Activated T-helper 2 cell treated with anti-CD3 and anti-CD28 coated beads, Interferon-gamma antibody, Interleukin-2, Interleukin-4, amounts not matched to agents 10 μg/mL and 5 μg/mL and 100 μg/mL, durations not matched to agents 14 hours and 24 hours and 36 hours (primary cell): ENCODE data around the gene CHID1. TPM values are rescaled to one million over a fixed set of nuclear protein-coding genes. Genes with fewer than 3 reads are reported as not detected.

Experiments
- DNase-seq: peaks from one replicate; pipeline ENCODE4 v3.0.0; 2021; ENCODE audit warnings: low spot score
- H3K27ac Mint-ChIP-seq: one replicate; pipeline ENCODE4 v1.8.0; 2021; ENCODE audit warnings: mixed read lengths
- H3K27me3 Mint-ChIP-seq: one replicate; pipeline ENCODE4 v1.8.0; 2021; ENCODE audit warnings: low read depth, mixed read lengths
- H3K36me3 Mint-ChIP-seq: one replicate; pipeline ENCODE4 v1.8.0; 2021; ENCODE audit warnings: low read depth, mixed read lengths
- H3K4me1 Mint-ChIP-seq: one replicate; pipeline ENCODE4 v1.8.0; 2021; ENCODE audit warnings: low read depth, mixed read lengths
- H3K4me3 Mint-ChIP-seq: one replicate; pipeline ENCODE4 v1.8.0; 2021; ENCODE audit warnings: low read depth, mild to moderate bottlenecking, moderate library complexity, mixed read lengths
- H3K9me3 Mint-ChIP-seq: one replicate; pipeline ENCODE4 v1.8.0; 2021; ENCODE audit warnings: mixed read lengths
- intact Hi-C: fragments of 100-400 bp; cut with micrococcal nuclease; formaldehyde crosslinking; loops from one replicate; pipeline ENCODE4 v1.15.1; 2023
- total RNA-seq: library from RNA; stranded (reverse); gene quantifications from 2 replicates; pipeline ENCODE4 v1.2.3, GENCODE V29; 2022

The CHID1 gene
- total RNA-seq, 1 donor from 2014 or later, result 89.0 TPM

DNA sequence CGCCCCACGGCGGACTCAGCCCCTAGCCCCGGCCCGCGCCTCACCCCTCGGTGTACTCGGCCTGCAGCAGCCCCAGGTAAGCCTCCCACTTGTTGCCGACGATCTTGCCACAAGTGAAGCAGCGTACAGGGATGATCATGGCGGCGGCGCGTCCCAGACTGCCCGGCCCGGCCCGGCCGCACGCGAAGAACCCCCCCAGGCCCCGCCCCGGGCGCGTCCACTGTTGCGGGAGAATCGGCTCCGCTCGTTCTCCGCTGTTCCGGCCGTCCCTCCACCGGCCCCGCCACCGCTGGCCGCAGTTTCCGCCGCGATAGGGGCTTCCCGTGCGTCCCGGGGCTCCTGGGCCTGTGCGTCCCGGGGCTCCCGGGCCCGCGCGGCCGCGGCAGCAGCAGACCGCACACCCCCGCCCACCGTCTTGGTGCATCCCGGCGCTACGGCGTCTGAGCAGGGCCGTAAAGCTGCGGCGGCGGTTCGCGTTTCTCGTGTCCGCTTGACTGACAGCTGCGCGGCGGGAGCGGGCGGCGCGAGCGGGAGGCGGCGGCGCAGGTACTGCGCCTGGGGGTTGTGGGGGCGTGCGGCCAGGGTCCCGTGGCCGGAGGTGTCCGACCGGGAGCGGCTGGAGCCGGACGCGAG is 68.1 kb downstream of the CHID1 start, which contains the start of the genes POLR2L and TSPAN4:
Gene POLR2L, minus strand, starts transcription at position 160 of the 633 bp plus-strand sequence. Its CDS starts 21 bp downstream, at position 139.
Gene TSPAN4, plus strand, starts transcription at position 483 of the 633 bp plus-strand sequence. CDS start 7,453 bp downstream, outside the sequence.
- H3K9me3 Mint-ChIP-seq, result no peaks in the 10 kb centered on the region
- H3K36me3 Mint-ChIP-seq, result peaks cover 23% of the 10 kb centered on the region
- H3K4me3 Mint-ChIP-seq, result peak within 1 kb of the TSS; percentile 86
- intact Hi-C loops, result loop anchor here (1.0 to 5.0 kb wide), 2 partner anchors 9 to 70 kb away; partner anchors contain the start of gene CHID1
- peak within 1 kb of the TSS; percentile 81 for H3K27ac Mint-ChIP-seq
- DNase-seq, result peak; percentile 84
- peaks cover 1% of the 10 kb centered on the region for H3K27me3 Mint-ChIP-seq
- H3K4me1 Mint-ChIP-seq, result peaks cover 11% of the 10 kb centered on the region

DNA sequence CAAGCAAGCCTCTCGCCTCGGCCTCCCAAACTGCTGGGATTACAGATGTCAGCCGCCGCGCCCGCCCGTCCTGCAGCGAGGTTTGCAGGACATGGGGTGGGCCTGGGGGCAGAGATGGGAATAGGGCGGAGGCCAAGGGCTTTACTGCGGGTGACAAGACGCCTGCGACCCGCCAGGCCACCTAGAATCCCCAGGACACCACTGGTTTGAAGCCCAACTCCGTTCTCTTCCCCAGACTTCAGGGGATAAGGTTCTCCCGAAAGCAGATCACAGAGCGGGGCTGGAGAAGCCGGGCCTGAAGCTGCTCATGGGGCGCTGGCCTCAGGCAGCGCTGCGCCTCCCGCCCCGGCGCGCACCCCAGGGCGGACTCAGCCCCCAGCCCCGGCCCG is 68.6 kb downstream of the CHID1 start:
- no peak for DNase-seq
- Mint-ChIP-seq H3K27me3 (peaks cover 1% of the 10 kb centered on the region), H3K36me3 (peaks cover 25% of the 10 kb centered on the region), H3K4me3 (peak overlapping the region; percentile 86), H3K27ac (peak overlapping the region; percentile 81), H3K4me1 (peaks cover 11% of the 10 kb centered on the region), H3K9me3 (no peaks in the 10 kb centered on the region)
- intact Hi-C loops, result loop anchor here (1.0 to 5.0 kb wide), 2 partner anchors 9 to 70 kb away; partner anchors contain the start of gene CHID1

DNA sequence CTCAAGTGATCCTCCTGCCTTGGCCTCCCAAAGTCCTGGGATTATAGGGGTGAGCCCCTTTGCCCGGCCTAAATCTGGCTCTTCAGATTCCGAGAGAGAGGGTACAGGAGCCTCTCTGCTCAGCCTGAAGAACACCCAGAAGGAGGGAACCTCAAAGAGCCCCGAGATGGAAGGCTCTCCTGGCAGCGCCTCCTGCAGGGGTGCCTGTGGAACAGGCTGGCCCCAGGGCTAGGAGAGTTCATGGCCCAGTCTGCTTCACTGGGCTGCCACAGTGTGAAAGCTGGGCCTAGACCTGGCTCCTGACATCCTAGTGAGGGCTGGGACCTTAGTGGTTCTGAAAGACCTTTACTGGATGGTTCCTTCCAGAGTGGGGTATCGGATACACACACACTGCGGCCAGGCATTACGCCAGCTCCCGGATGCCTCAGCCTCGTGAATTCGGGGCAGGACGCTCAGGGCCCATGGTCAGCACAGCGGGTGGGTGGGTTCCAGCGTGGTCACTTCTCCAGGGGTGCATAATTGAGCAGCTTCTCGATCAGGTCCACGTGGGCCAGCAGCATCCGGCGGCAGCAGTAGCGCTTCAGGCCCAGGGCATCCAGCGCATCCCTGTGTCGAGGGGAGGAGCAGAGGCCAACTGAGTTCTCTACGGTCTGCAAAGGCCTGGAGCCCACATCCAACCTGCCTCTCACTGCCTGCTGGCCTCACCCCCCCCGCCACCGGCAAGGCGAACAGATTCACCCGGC is 70.6 kb downstream of the CHID1 start:
- Mint-ChIP-seq H3K36me3 (peaks cover 25% of the 10 kb centered on the region), H3K27me3 (peaks cover 1% of the 10 kb centered on the region), H3K27ac (no peak overlapping the region), H3K4me1 (peaks cover 11% of the 10 kb centered on the region), H3K9me3 (no peaks in the 10 kb centered on the region), H3K4me3 (peak overlapping the region; percentile 86)
- DNase-seq, result no peak
- intact Hi-C loops, result loop anchor here (5.0 kb wide), 1 partner anchor 72 kb away; the partner anchor contains the start of gene CHID1

DNA sequence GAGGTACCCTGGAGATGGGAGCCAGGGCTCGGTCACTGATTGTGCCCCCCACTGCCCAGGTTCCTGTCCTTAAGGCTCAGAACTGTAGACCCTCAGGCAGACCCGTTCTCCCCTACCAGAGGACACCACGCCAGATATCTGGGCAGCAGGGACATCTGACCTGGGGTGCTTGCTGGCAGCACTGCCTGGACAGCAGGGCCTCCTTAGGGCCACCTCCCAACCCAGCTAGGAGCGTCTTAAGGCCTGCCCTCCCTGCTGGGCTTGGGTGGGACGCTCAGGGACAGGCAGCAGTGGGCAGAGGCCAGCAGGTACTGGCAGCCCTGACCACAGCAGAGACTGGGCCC is 71.4 kb downstream of the CHID1 start:
- Mint-ChIP-seq H3K4me1 (peaks cover 11% of the 10 kb centered on the region), H3K27ac (no peak overlapping the region)
- intact Hi-C loops, result no loop called here

DNA sequence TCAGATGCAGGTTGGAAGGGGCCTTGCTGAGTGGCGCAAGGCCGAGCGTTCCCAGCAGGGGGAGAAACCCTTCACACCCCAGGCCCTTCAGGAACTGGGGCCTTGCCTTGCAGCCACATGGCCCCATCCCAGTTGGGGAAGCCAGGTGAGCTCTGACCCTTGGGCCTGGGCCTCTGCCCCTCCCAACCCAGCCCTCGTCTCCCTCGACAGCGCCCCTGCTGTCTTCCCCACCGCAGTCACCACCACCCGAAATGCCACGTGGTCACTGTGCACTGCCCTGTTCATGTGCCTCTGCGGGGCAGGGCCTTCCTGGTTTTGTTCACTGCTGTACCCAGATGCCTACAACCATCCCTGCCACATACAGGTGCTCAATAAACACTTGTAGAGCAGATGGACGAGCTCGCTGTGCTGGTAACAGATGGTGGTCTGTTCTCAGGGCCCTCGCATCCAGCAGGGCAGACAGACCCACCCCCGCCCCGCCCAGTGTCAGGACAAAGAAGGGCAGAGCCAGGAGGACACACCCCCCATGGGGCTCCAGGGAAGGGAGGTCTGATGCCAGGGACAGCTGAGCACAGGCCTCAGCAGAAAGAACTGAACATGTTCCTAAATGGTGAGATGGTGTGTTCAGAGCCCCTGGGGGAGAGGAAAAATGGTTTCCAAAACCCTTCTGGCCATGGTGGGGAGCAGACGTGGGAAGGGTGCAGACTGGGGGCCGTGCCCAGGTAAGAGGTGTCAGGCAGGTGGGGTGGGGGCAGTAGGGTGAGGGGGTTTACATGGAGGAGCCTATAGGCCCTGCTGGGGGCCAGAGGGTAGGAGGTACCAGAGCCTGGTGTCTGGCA is 72.0 kb downstream of the CHID1 start:
- Mint-ChIP-seq H3K27me3 (no peaks in the 10 kb centered on the region), H3K36me3 (peaks cover 25% of the 10 kb centered on the region), H3K4me3 (no peak overlapping the region), H3K27ac (no peak overlapping the region), H3K9me3 (no peaks in the 10 kb centered on the region), H3K4me1 (peaks cover 15% of the 10 kb centered on the region)
- intact Hi-C loops, result no loop called here
- no peak for DNase-seq

More for the DNA sequence above, 71.4 kb downstream of the CHID1 start:
- no peaks in the 10 kb centered on the region for H3K9me3 Mint-ChIP-seq
- DNase-seq, result no peak
- no peak overlapping the region for H3K4me3 Mint-ChIP-seq
- peaks cover 25% of the 10 kb centered on the region for H3K36me3 Mint-ChIP-seq
- H3K27me3 Mint-ChIP-seq, result no peaks in the 10 kb centered on the region

DNA sequence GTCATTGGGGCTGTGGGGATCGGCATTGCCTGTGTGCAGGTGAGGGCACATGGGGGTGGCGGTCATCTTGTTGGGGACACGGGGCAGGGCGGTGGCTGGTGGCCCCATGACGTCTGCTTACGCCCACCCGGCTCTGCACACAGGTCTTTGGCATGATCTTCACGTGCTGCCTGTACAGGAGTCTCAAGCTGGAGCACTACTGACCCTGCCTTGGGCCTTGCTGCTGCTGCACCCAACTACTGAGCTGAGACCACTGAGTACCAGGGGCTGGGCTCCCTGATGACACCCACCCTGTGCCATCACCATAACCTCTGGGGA is 72.7 kb downstream of the CHID1 start:
- Mint-ChIP-seq H3K27me3 (no peaks in the 10 kb centered on the region), H3K4me3 (no peak overlapping the region), H3K9me3 (no peaks in the 10 kb centered on the region), H3K4me1 (peaks cover 15% of the 10 kb centered on the region), H3K27ac (no peak overlapping the region), H3K36me3 (peaks cover 25% of the 10 kb centered on the region)
- intact Hi-C loops, result no loop called here
- DNase-seq, result no peak

DNA sequence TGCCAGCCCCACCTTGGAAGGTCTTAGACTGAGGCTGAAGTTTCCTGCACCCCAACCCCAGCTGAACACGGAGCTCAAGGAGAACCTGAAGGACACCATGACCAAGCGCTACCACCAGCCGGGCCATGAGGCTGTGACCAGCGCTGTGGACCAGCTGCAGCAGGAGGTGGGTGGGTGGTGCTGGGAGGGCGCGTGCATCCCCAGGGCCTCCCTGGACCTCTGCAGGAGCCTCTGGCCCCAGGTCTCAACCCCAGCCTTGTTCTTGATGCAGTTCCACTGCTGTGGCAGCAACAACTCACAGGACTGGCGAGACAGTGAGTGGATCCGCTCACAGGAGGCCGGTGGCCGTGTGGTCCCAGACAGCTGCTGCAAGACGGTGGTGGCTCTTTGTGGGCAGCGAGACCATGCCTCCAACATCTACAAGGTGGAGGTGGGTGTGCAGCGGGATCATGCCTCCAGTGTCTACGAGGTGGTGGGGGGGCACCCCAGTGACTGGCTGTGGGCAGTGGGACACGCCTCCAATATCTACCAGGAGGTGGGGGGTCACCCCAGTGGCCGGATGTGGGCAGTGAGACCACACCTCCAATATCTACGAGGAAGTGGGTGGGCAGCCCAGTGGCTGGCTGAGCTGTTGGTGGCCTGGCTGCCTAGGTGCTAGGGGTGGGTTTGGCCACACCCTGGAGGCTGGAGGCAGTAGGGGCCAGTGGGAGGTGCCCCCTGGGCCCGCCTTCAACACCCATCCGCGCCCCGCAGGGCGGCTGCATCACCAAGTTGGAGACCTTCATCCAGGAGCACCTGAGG is 73.2 kb downstream of the CHID1 start:
- peaks cover 25% of the 10 kb centered on the region for H3K36me3 Mint-ChIP-seq
- H3K9me3 Mint-ChIP-seq, result no peaks in the 10 kb centered on the region
- intact Hi-C loops, result no loop called here
- no peak overlapping the region for H3K27ac Mint-ChIP-seq
- H3K4me3 Mint-ChIP-seq, result no peak overlapping the region
- H3K27me3 Mint-ChIP-seq, result no peaks in the 10 kb centered on the region
- H3K4me1 Mint-ChIP-seq, result peaks cover 15% of the 10 kb centered on the region
- no peak for DNase-seq

DNA sequence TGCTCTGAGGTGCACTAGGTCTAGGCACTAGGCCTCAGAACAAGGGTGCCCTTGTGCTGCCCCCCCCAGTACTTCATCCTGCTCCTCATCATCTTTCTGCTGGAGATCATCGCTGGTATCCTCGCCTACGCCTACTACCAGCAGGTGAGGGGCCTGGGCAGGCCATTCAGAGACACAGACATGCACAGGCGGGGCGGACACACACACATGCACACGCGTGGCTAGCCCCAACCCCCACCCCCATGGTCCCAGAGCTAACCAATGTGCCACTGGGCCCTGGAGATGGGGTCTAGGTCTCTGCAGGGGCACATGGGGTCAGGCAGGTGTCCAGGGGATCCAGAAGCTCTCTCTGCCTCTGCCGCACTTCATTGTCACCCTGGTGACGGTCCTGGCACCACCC is 73.9 kb downstream of the CHID1 start:
- H3K4me3 Mint-ChIP-seq, result no peak overlapping the region
- H3K27ac Mint-ChIP-seq, result no peak overlapping the region
- H3K36me3 Mint-ChIP-seq, result peaks cover 25% of the 10 kb centered on the region
- intact Hi-C loops, result no loop called here
- H3K4me1 Mint-ChIP-seq, result peaks cover 17% of the 10 kb centered on the region
- H3K27me3 Mint-ChIP-seq, result peaks cover 3% of the 10 kb centered on the region
- no peaks in the 10 kb centered on the region for H3K9me3 Mint-ChIP-seq
- DNase-seq, result no peak

DNA sequence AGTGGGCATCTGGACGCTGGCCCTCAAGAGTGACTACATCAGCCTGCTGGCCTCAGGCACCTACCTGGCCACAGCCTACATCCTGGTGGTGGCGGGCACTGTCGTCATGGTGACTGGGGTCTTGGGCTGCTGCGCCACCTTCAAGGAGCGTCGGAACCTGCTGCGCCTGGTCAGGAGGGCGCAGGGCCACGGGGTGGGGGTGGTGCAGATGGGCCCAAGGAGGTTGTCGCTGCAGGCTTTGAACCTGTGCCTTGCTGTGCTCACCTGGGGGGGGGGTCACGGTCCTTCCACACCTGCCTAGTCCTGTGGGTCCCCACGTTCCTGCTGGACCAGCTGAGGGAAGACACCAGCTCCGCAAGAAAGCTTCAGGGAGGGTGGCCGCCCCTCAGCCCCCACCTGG is 74.3 kb downstream of the CHID1 start:
- peaks cover 6% of the 10 kb centered on the region for H3K27me3 Mint-ChIP-seq
- no peak overlapping the region for H3K27ac Mint-ChIP-seq
- intact Hi-C loops, result no loop called here
- peaks cover 25% of the 10 kb centered on the region for H3K36me3 Mint-ChIP-seq
- H3K4me1 Mint-ChIP-seq, result peaks cover 16% of the 10 kb centered on the region
- DNase-seq, result no peak
- no peak overlapping the region for H3K4me3 Mint-ChIP-seq
- no peaks in the 10 kb centered on the region for H3K9me3 Mint-ChIP-seq

DNA sequence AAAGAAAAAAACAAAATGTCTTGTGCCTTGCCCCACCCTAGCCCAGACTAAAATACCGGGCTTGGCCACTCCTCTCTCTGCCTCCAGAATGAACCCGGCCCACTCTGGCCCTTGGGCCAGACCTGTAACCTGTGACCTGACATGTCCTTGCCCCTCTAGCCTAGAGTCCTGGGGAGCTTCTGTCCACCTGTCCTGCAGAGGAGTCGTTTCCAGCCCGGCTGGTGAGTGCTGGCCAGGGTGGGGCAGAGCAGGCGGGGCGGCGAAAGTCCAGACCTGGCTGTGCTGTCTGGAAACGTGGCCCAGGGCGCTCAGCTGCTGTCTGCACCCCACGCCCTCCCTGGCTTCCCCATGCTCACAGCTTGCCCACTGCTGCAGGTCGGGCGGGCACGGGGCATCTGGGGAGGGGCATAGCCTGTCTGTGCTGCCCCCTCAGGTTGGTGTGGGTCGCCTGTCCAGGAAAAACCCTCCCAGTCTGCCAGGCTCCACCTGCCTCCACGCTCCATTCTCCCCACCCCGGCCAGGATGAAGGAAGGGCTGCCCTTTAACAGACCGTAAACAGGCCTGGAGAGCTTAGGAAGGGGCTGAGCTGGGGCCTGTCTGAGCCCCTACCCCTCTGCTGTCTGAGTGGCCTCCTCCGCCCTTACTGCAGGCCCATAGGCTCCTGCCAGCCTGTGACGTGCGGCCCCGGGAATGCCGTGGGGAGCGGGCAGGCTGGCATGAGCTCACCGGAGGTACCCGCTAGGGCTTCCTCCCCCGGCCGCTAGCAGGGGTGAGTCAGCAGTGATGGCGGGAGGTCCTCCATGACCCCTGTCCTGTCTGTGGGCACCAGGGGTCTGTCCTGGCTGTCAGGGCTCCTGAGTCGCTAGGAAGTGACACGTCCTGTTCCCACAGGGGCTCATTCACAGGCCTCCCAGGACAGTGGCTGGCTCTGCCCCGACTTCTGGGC is 76.0 kb downstream of the CHID1 start:
- peak overlapping the region; percentile 68 for H3K4me3 Mint-ChIP-seq

DNA sequence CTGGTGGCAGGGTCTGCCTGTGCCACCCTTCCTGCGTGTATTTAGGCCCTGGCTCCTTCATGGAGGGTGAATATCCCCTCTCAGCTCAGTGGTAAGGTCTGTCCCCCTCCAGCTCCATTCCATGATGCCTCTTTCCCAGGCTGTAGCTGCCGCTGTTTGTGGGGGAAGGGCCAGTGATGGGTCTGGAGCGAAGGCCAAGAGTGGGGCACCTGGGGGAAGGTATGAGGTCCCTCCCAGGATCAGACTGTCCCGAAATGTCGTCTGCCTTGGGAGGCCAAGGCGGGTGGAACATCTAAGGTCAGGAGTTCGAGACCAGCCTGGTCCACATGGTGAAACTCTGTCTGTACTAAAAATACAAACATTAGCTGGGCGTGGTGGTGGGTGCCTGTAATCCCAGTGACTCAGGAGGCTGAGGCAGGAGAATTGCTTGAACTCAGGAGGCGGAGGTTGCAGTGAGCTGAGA is 76.7 kb downstream of the CHID1 start:
- intact Hi-C loops, result loop anchor here (1.0 kb wide), 1 partner anchor 8 kb away; the partner anchor contains the start of genes POLR2L and TSPAN4
- no peaks in the 10 kb centered on the region for H3K9me3 Mint-ChIP-seq
- peaks cover 10% of the 10 kb centered on the region for H3K4me1 Mint-ChIP-seq
- peaks cover 8% of the 10 kb centered on the region for H3K36me3 Mint-ChIP-seq
- H3K27ac Mint-ChIP-seq, result no peak overlapping the region
- H3K4me3 Mint-ChIP-seq, result peak overlapping the region; percentile 68
- no peak for DNase-seq
- H3K27me3 Mint-ChIP-seq, result peaks cover 18% of the 10 kb centered on the region

More for the DNA sequence above, 76.0 kb downstream of the CHID1 start:
- no peaks in the 10 kb centered on the region for H3K9me3 Mint-ChIP-seq
- H3K27me3 Mint-ChIP-seq, result peaks cover 12% of the 10 kb centered on the region
- H3K4me1 Mint-ChIP-seq, result peaks cover 6% of the 10 kb centered on the region
- DNase-seq, result no peak
- no peak overlapping the region for H3K27ac Mint-ChIP-seq
- intact Hi-C loops, result no loop called here
- H3K36me3 Mint-ChIP-seq, result peaks cover 14% of the 10 kb centered on the region
